HepG2 (cell line): Measurements from ENCODE around the gene TEX19. TPM values are rescaled to one million over a fixed set of nuclear protein-coding genes. Genes with fewer than 3 reads are reported as not detected.

Source experiments
- CEBPG ChIP-seq: IDR thresholded peaks from 2 replicates; pipeline ENCODE4 v1.6.1; 2016
- CREB1 ChIP-seq, 2 experiments: fragments of 450-650 bp in 1 of 2; IDR thresholded peaks; 2 replicates each; pipeline ENCODE4 v1.6.1; 2016 to 2017; ENCODE audit warnings: control low read depth in 1 of 2, mild to moderate bottlenecking in 1 of 2, missing compliant biosample characterization in 1 of 2, missing genetic modification characterization in 1 of 2
- DPF2 ChIP-seq: sonication (generic); formaldehyde crosslinking; IDR thresholded peaks from 2 replicates; pipeline ENCODE4 v1.4.0; 2020; ENCODE audit warnings: mild to moderate bottlenecking, low read depth, missing genetic modification reagents, borderline replicate concordance
- E2F2 ChIP-seq: sonication (generic); formaldehyde crosslinking; IDR thresholded peaks from 2 replicates; pipeline ENCODE4 v1.4.0; 2020; ENCODE audit warnings: missing genetic modification reagents, borderline replicate concordance
- MXD1 ChIP-seq: sonication (generic); formaldehyde crosslinking; IDR thresholded peaks from 2 replicates; pipeline ENCODE4 v1.4.0; 2020; ENCODE audit warnings: mild to moderate bottlenecking, missing genetic modification reagents
- NFATC3 ChIP-seq: sonication (generic); formaldehyde crosslinking; IDR thresholded peaks from 2 replicates; pipeline ENCODE4 v1.5.1; 2020; ENCODE audit warnings: mild to moderate bottlenecking, missing genetic modification reagents
- NFYB ChIP-seq: sonication (generic); formaldehyde crosslinking; IDR thresholded peaks from 2 replicates; pipeline ENCODE4 v1.4.0; 2020; ENCODE audit warnings: missing genetic modification reagents
- NFYC ChIP-seq: IDR thresholded peaks from 2 replicates; pipeline ENCODE4 v1.6.1; 2016; ENCODE audit warnings: missing genetic modification reagents, missing compliant biosample characterization
- POLR2A ChIP-seq, 2 experiments: IDR thresholded peaks; 2 replicates each; pipeline ENCODE4 v1.6.1; 2011; ENCODE audit warnings: low read depth in 2 of 2, low read length in 2 of 2, mild to moderate bottlenecking in 1 of 2, moderate library complexity in 1 of 2; ENCODE audit not compliant: insufficient read depth in 1 of 2
- SSRP1 ChIP-seq: IDR thresholded peaks from 2 replicates; pipeline ENCODE4 v1.6.1; 2016; ENCODE audit warnings: control low read depth
- THAP8 ChIP-seq: sonication (generic); formaldehyde crosslinking; IDR thresholded peaks from 2 replicates; pipeline ENCODE4 v1.5.1; 2020; ENCODE audit warnings: missing genetic modification reagents, mild to moderate bottlenecking, borderline replicate concordance
- TIGD3 ChIP-seq: sonication (generic); formaldehyde crosslinking; IDR thresholded peaks from 2 replicates; pipeline ENCODE4 v1.5.1; 2020; ENCODE audit warnings: mild to moderate bottlenecking, missing genetic modification reagents, borderline replicate concordance
- TRAFD1 ChIP-seq: sonication (generic); formaldehyde crosslinking; IDR thresholded peaks from 2 replicates; pipeline ENCODE4 v1.5.1; 2020; ENCODE audit warnings: missing genetic modification reagents, mild to moderate bottlenecking, borderline replicate concordance
- ZFP41 ChIP-seq: sonication (generic); formaldehyde crosslinking; IDR thresholded peaks from 2 replicates; pipeline ENCODE4 v1.4.0; 2020; ENCODE audit warnings: mild to moderate bottlenecking, missing genetic modification reagents, borderline replicate concordance
- ZNF264 ChIP-seq: sonication (generic); formaldehyde crosslinking; IDR thresholded peaks from 2 replicates; pipeline ENCODE4 v1.4.0; 2020; ENCODE audit warnings: missing genetic modification reagents
- ZNF343 ChIP-seq: sonication (generic); formaldehyde crosslinking; IDR thresholded peaks from 2 replicates; pipeline ENCODE4 v1.4.0; 2020; ENCODE audit warnings: mild to moderate bottlenecking, missing genetic modification reagents
- ZNF574 ChIP-seq: sonication (generic); formaldehyde crosslinking; IDR thresholded peaks from 2 replicates; pipeline ENCODE4 v1.4.0; 2020; ENCODE audit warnings: missing genetic modification reagents
- ZNF619 ChIP-seq: sonication (generic); formaldehyde crosslinking; IDR thresholded peaks from 2 replicates; pipeline ENCODE4 v1.4.0; 2020; ENCODE audit warnings: mild to moderate bottlenecking, missing genetic modification reagents
- ZNF674 ChIP-seq: sonication (generic); formaldehyde crosslinking; IDR thresholded peaks from 2 replicates; pipeline ENCODE4 v1.5.0; 2020; ENCODE audit warnings: low read depth, mild to moderate bottlenecking, missing genetic modification reagents
- ZNF720 ChIP-seq: sonication (generic); formaldehyde crosslinking; IDR thresholded peaks from 2 replicates; pipeline ENCODE4 v1.4.0; 2020; ENCODE audit warnings: missing genetic modification reagents
- ZNF749 ChIP-seq: sonication (generic); formaldehyde crosslinking; IDR thresholded peaks from 2 replicates; pipeline ENCODE4 v1.8.0; 2022; ENCODE audit warnings: mild to moderate bottlenecking, missing genetic modification reagents, moderate library complexity, borderline replicate concordance
- polyA plus RNA-seq, 8 experiments: library from polyadenylated mRNA; depleted of rRNA in 3 of 8; stranded (reverse) in 7 of 8; unstranded in 1 of 8; fragments of >200 nt; fragmentation: Illumina TruSeq in 4 of 8; extraction: Trizol in 4 of 8; gene quantifications; 2 replicates each; pipeline versions ENCODE4 v1.2.1 to v1.2.3, GENCODE V29; 2011 to 2016; ENCODE audit warnings: low read depth in 4 of 8, missing spikeins in 1 of 8, mixed read lengths in 1 of 8; ENCODE audit not compliant: insufficient read depth in 1 of 8
- total RNA-seq, 5 experiments: library from RNA; depleted of rRNA; stranded (reverse); fragments of >200 nt; fragmentation: Illumina TruSeq; extraction: Trizol; gene quantifications; 2 replicates each; pipeline ENCODE4 v1.2.3, GENCODE V29; 2016; ENCODE audit warnings: low read depth in 1 of 5

The TEX19 gene
- total and polyA plus RNA-seq, 2 of the 13 experiments (the other 11 are each of a cell fraction or from before 2014, with no cell fraction given), result 1.3 to 6.0 TPM

- peak; percentile 59 for TF ChIP-seq ZNF574 (CRISPR knock-in tag)
- no peak for TF ChIP-seq ZNF720 (CRISPR knock-in tag)
- no peak for TF ChIP-seq CEBPG
- TF ChIP-seq E2F2 (CRISPR knock-in tag), result 0 out of 2 replicates have a peak, but pooled peaks have one; percentile 62
- TF ChIP-seq SSRP1 (CRISPR knock-in tag), result no peak
- no peak for TF ChIP-seq DPF2 (CRISPR knock-in tag)
- TF ChIP-seq ZNF674 (CRISPR knock-in tag), result no peak
- no peak for TF ChIP-seq ZNF619 (CRISPR knock-in tag)
- TF ChIP-seq NFYC (CRISPR knock-in tag), result no peak
- TF ChIP-seq THAP8, result no peak
- TF ChIP-seq ZNF343, result no peak
- TF ChIP-seq MXD1 (CRISPR knock-in tag), result peak; percentile 78; the same call in 1 of the 2 replicates
- TF ChIP-seq NFYB (CRISPR knock-in tag), result no peak
- TF ChIP-seq CREB1 (IDR thresholded peaks at IDR 0.05), result 0 out of 2 replicates have a peak, but pooled peaks have one; percentile 16
- TF ChIP-seq CREB1 (CRISPR knock-in tag; IDR thresholded peaks at IDR 0.05), result no peak
- 0 out of 2 replicates have a peak, but pooled peaks have one; percentile 60 for TF ChIP-seq TIGD3 (CRISPR knock-in tag)
- no peak for TF ChIP-seq NFATC3 (CRISPR knock-in tag)
- TF ChIP-seq ZNF749 (CRISPR knock-in tag), result no peak
- TF ChIP-seq TRAFD1 (CRISPR knock-in tag), result no peak
- TF ChIP-seq ZFP41 (CRISPR knock-in tag), result no peak
- no peak for TF ChIP-seq POLR2A (IDR thresholded peaks at IDR 0.05; ENCODE audit: insufficient read depth in 1 of 2, low read depth in 2 of 2, low read length in 2 of 2)
- TF ChIP-seq ZNF264 (CRISPR knock-in tag), result no peak
Measured at GRCh38 chr17:82388223-82388921, 29.3 kb downstream of the TEX19 start (continued).
